GM19239 (cell line): ENCODE data around the gene LGI1.
A peak's percentile ranks its signal among the peaks of the same experiment; 100 is the strongest.
"Not testable (repeated sequence)": the region's sequence is repeated elsewhere in the genome, so short reads cannot be mapped to it uniquely, and the experiment has no call there.

ENCODE experiments used
- DNase-seq: peaks from one replicate; pipeline ENCODE4 v3.0.0; 2011; ENCODE audit warnings: low spot score; ENCODE audit not compliant: insufficient read length
- FAIRE-seq: peaks from 2 replicates; lab custom pipeline; 2011; peaks lifted over from hg19 to GRCh38; lab: Jason Lieb, UNC

The LGI1 gene

GRCh38 chr10:93799155-93799708 is 41.5 kb downstream of the LGI1 start:
- FAIRE-seq = no peak

GRCh38 chr10:93804200-93804599 is 46.5 kb downstream of the LGI1 start:
- no peak for DNase-seq
- FAIRE-seq = no peak

More at GRCh38 chr10:93799155-93799708, 41.5 kb downstream of the LGI1 start:
- DNase-seq = no peak

DNA sequence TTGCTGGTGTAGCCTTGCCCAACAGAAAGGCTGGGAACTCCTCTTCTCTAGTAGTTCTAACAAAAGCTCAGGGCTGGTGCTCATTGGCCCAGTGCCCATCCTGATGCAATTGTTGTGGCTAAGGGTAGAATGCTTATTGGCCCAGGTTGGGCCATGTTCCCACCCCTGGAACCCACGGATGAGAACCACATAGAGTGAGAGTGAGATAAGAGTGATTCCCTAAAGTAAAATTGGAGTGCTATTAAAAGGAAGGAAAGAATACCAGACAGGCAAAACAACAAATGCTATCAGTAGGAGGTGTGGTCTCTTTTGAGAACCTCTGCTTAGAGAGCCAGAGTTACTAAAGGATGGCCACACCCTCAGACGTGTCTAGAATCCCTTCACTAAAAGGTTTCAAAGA is 49.2 kb downstream of the LGI1 start:
- DNase-seq = no peak
- FAIRE-seq = no peak

GRCh38 chr10:93807371-93807770 is 49.6 kb downstream of the LGI1 start:
- DNase-seq (no peak), FAIRE-seq (no peak)

DNA sequence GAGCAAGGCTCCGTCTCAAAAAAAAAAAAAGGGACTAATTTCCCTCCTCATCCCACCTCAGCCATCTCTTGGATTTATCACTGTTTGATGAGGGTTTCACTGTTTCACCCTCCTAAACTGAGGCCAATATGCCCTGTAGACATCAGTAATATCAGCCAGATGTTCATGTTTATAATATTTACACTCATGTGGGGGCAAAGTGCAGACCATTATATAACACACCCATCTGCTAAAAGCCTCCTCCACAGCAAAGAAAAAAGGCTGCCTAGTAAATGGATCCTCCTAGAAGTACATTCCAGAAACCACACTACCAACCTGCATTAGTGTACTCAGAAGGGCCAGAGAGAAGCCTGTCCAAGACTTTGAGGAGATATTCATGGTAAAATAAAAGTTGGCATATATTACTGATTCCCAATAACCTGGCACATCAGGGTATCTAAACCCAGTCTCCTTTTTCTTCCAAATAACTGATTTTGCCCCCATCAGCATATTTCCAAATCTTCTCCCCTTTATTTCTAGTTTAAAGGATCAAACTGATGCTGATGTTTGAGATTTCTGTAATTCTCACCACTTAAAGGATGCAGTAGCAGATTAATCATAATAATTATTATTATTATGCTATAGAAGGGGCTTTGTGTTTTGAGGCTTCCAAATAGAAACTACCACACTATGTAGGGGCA is 55.1 kb downstream of the LGI1 start:
- FAIRE-seq (no peak), DNase-seq (no peak)

DNA sequence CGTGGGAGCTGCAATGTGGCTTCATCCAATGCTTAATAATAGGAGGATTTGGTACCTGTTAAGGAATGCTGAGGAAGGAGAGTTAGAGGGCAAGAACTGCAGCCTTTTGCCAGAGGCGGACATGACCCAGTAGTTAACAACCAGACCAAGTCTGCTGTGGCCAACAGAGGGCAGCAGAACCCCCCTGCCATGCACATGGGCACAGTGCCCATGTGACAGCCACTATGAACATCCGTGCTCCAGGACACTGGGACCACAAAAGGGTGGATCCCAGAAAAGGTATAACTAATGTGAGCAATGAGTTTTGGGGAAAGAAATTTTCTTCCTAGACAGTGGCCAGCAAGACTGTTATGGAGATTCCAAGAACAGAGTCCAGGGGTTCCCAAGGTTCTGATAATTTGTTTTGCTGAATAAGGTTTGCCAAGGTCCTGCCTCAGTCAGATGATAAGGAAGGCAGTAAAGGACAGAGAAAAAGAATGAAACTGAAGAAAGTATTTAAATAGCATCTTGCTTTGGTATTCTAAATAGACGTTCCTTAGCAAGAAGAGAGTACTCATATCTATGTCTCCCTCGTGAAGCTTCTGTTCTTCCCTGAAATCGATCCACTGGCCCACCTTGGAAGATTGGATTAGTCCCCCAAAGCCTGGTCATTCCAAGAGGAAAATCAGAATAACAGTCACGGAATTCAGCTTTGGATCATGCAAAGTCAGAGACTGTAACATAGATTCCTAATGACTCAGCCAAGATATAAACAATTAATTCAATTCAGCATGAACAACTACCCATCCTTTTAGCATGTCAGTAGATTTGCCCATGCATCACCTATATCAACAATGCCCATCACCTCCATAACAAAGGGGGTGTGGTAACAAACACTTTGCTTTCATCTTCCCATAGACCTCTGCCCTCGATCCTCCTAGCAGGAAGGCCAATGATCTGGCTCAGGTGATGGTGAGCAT is 56.0 kb downstream of the LGI1 start:
- FAIRE-seq (peak; percentile 81), DNase-seq (no peak)

GRCh38 chr10:93815304-93816096 is 57.8 kb downstream of the LGI1 start:
- FAIRE-seq (no peak), DNase-seq (no peak)

GRCh38 chr10:93816123-93816747 is 58.5 kb downstream of the LGI1 start:
- FAIRE-seq (peak; percentile 70), DNase-seq (no peak)

DNA sequence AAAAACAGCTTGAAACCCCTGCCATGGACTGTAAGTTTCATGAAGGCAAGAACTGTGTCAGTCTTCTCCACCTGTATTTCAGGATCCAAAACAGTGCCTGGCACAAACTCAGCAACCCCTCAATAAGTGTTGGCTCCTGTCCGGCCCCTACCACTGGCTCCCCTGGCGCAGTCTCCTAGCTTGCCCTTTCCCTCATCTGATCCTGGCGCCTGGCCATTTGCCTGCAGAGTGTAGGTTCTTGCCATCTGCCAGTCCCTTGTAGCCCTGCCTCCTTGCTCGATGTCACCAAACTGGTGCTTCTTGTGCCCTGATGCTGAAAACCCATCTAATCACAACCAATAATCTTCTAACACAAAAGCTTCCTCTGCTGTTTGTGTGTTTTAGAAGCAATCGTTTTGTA is 60.4 kb downstream of the LGI1 start:
- DNase-seq (no peak), FAIRE-seq (no peak)

GRCh38 chr10:93819520-93819919 is 61.8 kb downstream of the LGI1 start:
- DNase-seq (no peak), FAIRE-seq (no peak)

DNA sequence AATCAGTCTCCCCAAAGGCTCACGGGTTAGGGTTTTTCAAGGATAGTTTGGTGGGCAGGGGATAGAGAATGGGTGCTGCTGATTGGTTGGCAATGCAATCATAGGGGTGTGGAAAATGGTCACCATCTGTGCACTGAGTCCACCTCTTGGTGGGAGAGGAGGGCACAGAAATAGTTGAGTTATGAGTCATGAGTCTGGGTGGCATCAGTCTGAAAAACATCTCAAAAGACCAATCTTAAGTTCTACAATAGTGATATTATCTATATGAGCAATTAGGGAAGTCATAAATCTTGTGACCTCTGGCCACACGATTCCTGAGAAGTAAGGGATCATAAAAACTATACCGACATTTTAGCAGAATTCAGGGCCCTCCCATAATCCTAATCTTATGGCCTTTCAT is 62.7 kb downstream of the LGI1 start:
- FAIRE-seq (no peak), DNase-seq (no peak)

DNA sequence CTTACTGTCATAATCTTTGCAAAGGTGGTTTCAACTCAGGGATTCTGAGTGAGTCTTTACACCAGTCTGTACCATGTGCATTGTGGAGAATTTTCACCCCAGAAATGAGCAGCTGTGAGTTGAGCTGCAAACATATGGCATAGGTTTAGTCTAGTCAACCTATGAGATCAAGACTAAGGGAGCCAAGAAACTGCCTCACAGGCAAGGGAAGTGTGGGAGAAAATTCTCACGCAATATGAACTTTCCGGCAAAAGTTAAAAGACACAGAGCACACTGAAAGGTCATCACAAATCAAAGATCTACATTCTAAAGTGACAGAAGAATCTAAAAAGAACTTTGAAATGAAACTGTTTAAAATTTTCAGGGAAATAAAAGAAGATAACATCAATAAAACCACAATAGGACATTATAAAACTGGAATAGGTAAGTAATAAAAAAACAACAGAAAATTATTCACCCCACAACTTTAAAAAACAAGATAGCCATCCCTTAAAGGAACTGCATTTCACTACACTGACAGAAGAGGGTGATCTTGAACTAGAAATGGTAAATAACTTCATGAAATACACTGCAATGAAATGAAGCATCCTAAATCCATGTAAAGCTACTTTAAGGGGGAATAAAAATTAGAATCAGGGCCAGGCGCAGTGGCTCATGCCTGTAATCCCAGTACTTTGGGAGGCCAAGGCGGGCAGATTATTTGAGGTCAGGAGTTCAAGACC is 63.5 kb downstream of the LGI1 start:
- FAIRE-seq = no peak
- DNase-seq = no peak

GRCh38 chr10:93826355-93826754 is 68.6 kb downstream of the LGI1 start:
- no peak for DNase-seq
- no peak for FAIRE-seq

DNA sequence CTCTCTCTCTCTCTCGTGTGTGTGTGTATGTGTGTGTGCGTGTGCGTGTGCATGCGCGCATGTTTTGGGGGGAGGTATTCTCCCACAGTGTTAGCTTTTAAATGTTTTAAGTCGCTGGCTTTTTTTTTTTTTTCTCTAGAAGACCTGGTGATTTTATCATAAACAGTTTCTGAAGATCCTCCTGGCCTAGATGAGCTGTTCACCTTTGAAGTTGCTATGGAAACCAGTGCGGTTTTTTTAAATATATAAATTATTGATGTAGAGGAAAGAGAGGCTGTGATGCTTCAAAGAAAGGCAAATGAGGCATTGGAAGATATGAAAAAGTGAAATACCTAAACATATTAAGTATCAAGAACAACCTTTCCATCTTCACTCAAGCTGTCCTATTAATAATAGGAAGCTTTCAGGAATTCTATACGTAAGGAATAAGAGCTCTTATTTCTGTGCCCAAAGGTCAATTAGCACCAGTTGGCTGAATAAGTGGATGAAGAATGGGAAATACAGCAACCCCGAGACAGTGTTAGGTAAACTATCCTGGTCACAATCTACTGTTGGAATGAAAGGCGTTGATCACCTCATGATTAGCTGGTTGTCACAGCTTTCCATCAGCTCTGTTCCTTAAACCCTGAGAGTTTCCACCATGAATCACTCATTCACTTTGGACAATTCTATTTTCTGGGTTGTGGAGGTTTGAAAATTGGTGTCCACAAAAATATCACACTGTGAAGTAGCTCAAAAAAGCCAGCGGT is 69.5 kb downstream of the LGI1 start:
- no peak for DNase-seq
- no peak for FAIRE-seq

DNA sequence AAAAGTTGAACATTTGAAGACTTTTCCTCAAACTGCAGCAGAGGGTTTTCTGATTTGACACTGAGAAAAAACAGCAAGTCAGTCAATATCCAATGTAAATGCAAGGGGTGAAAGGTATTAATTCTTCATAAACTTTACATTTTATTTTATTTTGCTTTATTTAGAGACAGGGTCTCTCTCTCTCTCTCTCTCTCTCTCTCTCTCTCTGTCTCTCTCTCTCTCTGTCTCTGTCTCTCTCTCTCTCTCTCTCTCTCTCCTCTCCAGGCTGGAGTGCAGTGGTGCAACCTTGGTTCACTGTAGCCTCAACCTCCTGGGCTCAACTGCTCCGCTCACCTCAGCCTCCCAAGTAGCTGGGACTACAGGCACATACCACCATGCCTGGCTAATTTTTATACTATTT is 73.3 kb downstream of the LGI1 start:
- DNase-seq, FAIRE-seq: not testable (repeated sequence)

DNA sequence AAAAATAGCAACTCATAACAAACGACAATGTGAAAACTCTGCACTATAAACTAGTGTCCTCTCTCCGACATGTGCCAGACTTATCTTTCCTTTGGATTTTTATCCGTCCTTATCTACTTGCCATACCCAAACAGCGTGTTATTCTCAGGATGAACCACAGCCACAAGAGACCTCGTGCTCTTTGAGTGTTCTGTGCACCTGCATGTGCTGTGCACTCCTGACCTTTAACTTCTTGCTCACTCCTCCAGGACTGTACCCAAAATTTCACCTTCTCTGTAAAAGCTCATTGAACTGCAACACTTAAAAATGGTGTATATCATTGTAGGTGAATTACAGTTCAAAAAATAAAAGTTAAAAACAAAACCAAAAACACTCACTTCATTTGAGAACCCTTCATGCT is 78.0 kb downstream of the LGI1 start:
- DNase-seq (no peak), FAIRE-seq (no peak)

GRCh38 chr10:93837822-93838221 is 80.1 kb downstream of the LGI1 start:
- no peak for DNase-seq
- no peak for FAIRE-seq

- FAIRE-seq = no peak
- DNase-seq = no peak
These were observed 80.5 kb downstream of the LGI1 start for GRCh38 chr10:93838278-93838677.

- DNase-seq (no peak), FAIRE-seq (no peak)
These were observed 84.2 kb downstream of the LGI1 start for GRCh38 chr10:93841961-93842360.
